GM12875 (cell line): ENCODE measurements around the gene CLK3.
"Not testable (repeated sequence)": the region's sequence is repeated elsewhere in the genome, so short reads cannot be mapped to it uniquely, and the experiment has no call there.

Source experiments
- H3K4me3 ChIP-seq: one replicate; pipeline ENCODE4 v1.5.1; 2011; ENCODE audit warnings: low read depth, low read length, control low read depth
- CTCF ChIP-seq: IDR thresholded peaks from 2 replicates; pipeline ENCODE4 v1.5.1; 2011; ENCODE audit warnings: low read depth, mild to moderate bottlenecking, control low read depth, inconsistent platforms, low read length, moderate library complexity, borderline replicate concordance; ENCODE audit not compliant: insufficient read depth

Gene CLK3

GRCh38 chr15:74657846-74658245 lies 42.2 kb downstream of the CLK3 start:
- no peak for TF ChIP-seq CTCF
- no peak overlapping the region for H3K4me3 ChIP-seq

- H3K4me3 ChIP-seq: not testable (repeated sequence)
Observed at GRCh38 chr15:74661280-74661679, 45.6 kb downstream of the CLK3 start.

- H3K4me3 ChIP-seq: no peak overlapping the region
- TF ChIP-seq CTCF: no peak
Observed at GRCh38 chr15:74662064-74662860, 46.6 kb downstream of the CLK3 start.

- H3K4me3 ChIP-seq: no peak overlapping the region
- TF ChIP-seq CTCF: no peak
Observed at GRCh38 chr15:74663303-74664027, 47.8 kb downstream of the CLK3 start.

- TF ChIP-seq CTCF: no peak
- no peak overlapping the region for H3K4me3 ChIP-seq
Observed at GRCh38 chr15:74664028-74664616, 48.5 kb downstream of the CLK3 start.

- no peak overlapping the region for H3K4me3 ChIP-seq
- TF ChIP-seq CTCF: no peak
Observed at GRCh38 chr15:74664670-74665069, 49.0 kb downstream of the CLK3 start.

GRCh38 chr15:74667975-74668374 lies 52.3 kb downstream of the CLK3 start:
- no peak for TF ChIP-seq CTCF

More at GRCh38 chr15:74667975-74668374, 52.3 kb downstream of the CLK3 start:
- no peak overlapping the region for H3K4me3 ChIP-seq
